T-helper 2 cell treated with Interferon-gamma antibody and Interleukin-4, amounts not matched to agents 100 ng/mL and 5 ng/mL, for 36 hours (primary cell): Measurements from ENCODE around the gene AFG3L2. TPM values are rescaled to one million over a fixed set of nuclear protein-coding genes. Genes with fewer than 3 reads are reported as not detected.

Source experiments
- intact Hi-C: fragments of 100-400 bp; cut with micrococcal nuclease; formaldehyde crosslinking; loops from one replicate; pipeline ENCODE4 v1.15.1; 2023
- total RNA-seq: library from RNA; stranded (reverse); gene quantifications from 2 replicates; pipeline ENCODE4 v1.2.3, GENCODE V29; 2022

AFG3L2 gene
- total RNA-seq, 1 donor from 2014 or later = 47.5 TPM

- intact Hi-C loops = no loop called here
Observed at GRCh38 chr18:12306752-12307700, 70.0 kb downstream of the AFG3L2 start.

GRCh38 chr18:12305930-12306629 is 70.9 kb downstream of the AFG3L2 start:
- intact Hi-C loops = no loop called here

DNA sequence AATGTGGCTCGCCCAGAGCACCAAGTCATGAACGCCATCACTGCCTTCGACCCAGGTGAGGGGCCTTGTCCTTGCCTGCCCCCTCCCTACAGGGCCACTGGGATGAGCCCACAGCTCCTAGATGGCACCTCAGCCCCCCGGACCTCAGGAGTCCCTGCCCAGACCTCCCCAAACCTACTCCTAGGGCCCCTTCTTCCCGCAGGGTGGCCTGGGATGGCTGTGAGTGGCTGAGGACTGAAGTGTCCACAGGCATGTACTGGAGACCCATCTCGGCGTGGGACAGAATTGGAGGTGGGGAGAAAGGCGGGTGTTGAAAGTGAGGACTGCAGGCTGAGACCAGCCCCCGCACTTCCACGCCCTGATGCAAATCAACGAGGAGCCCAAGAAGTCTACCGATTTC is 71.8 kb downstream of the AFG3L2 start:
- intact Hi-C loops = no loop called here

DNA sequence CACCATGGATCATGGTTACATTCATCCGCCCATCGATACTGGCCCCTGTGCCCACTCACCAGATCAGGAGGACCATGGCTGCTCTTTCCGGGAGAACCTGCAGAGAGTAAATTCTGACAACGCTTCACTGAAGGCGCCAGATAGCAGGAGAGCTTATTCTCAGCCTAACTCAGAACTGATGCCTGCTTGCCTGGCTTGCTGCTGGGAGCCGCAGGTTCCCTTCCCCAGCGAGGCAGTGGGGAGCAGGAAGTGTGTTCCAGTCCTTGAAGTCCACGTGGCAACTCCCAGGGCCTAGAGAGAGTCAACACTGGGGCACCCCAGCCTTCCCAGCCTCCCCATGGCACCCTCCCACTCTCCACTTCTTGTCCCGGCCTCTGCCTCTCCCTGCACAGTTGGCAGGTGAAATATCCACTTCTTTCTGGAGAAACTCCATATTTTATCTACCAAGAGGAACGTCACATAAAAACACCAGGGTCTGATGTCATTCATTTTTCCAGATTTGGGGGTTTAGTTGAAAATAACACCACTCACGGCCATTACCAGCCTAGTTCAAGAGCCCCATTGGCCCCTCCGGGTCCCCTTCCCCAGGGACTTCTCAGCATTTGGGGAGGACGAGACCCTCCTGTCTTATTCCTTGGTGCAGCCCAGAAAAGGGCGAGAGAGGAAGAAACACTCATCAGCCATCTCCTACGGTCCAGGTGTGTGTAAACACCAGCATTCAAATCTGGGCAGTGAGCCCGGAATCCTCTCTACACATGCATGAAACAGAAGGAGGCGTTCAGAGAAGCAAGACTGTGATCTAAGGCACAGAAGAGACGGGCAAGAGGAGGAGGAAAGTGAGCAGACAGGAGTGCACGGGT is 72.4 kb downstream of the AFG3L2 start:
- intact Hi-C loops = no loop called here

GRCh38 chr18:12302391-12303147 is 74.5 kb downstream of the AFG3L2 start:
- intact Hi-C loops = no loop called here

DNA sequence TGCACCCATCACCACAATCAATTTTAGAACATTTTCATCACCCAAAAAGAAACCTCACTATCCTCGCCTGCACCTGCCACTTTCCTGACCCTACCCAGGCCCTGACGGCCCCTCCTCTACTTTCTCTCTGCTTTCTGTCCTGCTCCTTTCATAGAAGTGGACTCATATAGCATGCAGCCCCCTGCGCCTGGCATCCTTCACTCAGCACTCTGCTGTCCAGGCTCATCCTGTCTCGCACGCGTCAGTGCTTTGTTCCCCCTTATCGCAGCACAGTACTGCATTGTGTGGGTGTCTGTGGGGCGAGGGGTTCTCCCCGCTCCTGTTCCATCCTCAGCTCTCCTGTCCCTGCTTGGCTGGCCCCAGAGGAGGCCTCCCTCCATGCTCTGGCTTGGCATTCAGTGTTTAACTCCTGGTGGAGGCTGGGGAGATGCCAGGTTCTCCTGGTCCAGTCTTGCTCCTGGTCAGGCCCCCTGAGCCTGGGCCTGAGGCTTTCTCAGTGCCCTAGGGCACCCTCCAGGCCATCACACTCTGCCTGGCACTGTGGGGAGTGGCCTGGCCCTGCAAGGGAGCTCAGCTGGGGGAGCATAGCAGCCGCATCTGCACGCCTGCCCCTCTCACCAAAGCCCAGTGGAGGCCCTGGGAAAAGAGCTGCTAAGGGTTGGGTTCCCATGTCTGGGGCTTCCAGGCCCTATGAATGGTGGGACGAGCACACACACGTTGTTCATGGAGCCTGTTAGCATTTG is 75.6 kb downstream of the AFG3L2 start:
- intact Hi-C loops = no loop called here

DNA sequence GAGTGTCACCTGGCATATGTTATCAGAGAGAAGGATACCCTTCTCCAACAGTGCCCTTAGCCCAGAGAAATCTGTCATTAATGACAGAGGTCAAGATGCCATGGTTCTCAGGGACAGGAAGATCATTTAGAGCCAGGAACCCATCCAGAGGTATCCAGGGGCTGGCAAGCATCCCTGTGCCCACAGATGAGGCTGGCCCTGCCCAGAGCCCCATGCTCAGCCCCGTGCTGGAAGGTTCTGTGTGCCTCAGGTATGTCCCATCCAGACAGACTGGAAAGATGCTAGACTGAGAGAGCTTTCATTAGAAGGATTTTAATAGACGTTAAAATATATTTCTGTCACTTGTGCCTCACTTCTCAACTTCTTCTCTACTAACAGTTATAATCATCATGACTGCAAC is 77.2 kb downstream of the AFG3L2 start:
- intact Hi-C loops = no loop called here

GRCh38 chr18:12296457-12296856 is 80.6 kb downstream of the AFG3L2 start:
- intact Hi-C loops = no loop called here

DNA sequence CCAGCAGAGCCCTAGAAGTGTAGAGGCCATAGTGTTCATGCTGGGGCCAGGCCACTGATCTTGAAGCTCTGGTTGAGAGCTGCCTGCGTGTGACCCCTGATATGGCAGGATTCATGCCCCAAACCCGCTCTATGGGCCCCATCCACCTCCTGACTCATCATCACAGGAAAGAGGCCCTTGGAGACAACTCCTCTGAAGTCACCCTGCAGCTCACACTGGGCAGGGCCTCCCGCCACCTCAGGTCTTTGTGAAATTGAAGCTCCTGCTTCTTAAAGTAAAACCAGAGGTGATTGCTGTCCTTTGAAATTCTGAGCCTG is 81.0 kb downstream of the AFG3L2 start:
- intact Hi-C loops = no loop called here

GRCh38 chr18:12295389-12296086 is 81.5 kb downstream of the AFG3L2 start:
- intact Hi-C loops = no loop called here

- intact Hi-C loops = no loop called here
Observed at GRCh38 chr18:12293831-12294230, 83.2 kb downstream of the AFG3L2 start.

DNA sequence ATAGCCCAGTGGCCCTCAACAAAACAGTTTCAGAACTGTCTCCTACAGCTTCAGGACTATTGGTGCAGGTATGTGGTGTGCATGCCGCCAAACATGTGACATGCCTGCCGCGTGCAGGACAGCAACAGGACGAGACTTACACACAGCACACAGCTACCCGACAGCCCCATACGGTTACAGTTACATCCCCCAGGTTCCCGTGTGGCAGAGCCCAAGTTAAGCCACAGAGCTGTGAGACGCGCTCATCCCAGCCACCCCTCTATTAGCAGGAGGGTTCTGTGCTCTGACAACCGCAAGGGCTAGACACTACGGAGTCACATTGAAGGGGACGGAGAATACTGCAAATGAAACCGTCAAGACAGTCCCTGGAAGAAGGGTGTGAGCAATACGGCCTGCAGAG is 85.3 kb downstream of the AFG3L2 start:
- intact Hi-C loops = no loop called here

- intact Hi-C loops = no loop called here
Observed at GRCh38 chr18:12291161-12291560, 85.9 kb downstream of the AFG3L2 start.

DNA sequence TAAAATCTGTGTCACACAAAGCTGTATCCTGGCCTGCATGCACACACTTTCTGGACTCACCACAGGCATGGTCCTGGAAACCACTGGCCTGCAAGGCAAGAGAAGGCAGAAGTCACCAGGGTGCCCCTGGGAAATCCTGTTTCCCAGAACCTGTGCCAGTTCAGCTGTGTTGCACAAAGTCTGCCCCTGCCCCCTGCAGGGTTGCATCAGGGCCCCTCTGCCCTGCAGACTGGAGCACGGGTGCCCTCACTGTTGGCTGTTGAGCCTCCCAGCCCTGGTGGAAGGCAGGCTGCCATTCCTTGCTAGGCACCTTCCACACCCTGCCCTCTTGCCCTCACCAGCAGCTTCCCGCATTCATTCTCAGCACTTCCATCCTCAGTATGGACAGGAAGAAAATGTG is 86.9 kb downstream of the AFG3L2 start:
- intact Hi-C loops = no loop called here

- intact Hi-C loops = loop anchor here (5.0 kb wide), 1 partner anchor 51 kb away; no protein-coding TSS in a partner anchor
Observed at GRCh38 chr18:12288403-12288755, 88.6 kb downstream of the AFG3L2 start.

DNA sequence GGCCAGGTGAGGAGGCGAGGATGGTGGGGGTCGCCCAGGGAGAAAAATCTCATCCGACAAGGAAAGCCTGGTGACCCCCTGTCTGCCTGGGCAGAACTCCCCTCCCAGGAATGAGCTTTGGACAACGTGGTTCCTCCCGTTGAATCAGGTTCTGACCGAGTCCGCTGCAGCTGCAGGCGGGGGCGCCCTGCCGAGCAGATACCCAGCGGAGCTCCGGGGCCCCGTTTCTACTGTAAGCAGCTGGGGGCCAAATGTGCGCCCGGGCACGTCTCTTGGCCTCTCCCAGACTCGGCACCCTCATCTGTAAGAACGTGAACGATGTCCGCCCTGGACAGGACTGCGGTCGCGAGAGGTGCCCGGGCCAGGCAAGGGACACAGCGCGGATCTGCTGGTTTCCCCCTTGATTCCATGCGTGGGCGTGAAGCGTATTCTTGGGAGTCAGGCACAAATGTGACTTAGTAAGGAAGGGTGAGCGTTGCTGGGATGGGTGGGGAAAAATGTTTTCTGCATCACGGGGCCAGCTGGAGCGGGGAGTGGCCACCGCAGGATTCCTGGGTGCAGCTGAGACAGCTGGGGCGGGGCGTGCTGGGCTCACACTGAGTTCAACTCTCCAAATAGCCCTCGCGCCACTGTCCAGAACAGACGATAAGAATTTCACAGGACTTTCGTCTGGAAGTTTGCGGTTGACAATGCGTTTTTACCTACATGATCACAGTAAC is 89.2 kb downstream of the AFG3L2 start:
- intact Hi-C loops = loop anchor here (5.0 kb wide), 1 partner anchor 51 kb away; no protein-coding TSS in a partner anchor

DNA sequence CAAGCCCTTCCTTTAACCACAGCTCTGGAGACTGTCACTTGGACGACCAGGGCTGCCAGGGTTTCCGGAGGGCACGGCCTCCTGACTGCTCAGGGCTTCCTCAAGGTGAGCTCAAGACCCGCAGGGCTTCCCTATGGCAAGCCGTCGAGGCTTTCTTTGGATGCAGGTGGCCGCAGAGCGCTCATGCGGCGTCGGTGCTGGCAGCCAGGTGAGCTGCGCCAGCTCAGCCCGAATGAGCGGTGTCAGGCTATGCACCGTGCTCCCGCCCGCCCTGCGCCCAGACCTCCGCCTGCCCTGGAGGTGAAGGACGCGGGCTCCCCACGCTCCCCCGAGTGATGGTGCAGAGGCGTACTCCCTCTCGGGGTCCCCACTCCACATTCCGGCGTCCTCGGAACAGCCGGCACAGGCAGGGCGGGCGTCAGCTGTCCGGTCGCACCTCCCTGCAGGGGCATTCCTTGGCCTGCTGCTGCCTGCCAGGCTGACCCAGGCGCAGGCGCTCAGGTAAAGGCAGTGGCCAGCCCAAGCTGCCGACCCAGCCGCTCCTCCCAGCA is 89.8 kb downstream of the AFG3L2 start:
- intact Hi-C loops = loop anchor here (5.0 kb wide), 1 partner anchor 50 kb away; no protein-coding TSS in a partner anchor

- intact Hi-C loops = no loop called here
Observed at GRCh38 chr18:12283666-12284065, 93.4 kb downstream of the AFG3L2 start.

DNA sequence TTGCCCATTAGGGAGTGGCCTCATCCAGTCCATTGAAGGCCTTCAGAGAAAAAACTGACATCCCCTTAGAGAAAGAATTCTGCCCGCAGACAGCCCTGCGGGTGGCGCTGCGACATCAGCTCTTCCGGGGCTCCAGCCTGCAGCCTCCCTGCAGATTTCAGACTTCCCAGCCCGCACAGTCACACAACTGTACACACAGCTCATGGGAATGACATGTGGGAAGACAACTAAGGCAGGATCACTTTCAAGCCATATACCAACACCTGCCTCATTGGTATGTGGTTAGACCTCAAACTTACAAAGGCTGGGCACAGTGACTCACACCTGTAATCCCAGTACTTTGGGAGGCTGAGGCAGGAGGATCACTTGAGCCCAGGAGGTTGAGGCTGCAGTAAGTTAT is 93.8 kb downstream of the AFG3L2 start:
- intact Hi-C loops = no loop called here
